ENCODE measurements around the gene BLVRB. TPM values are rescaled to one million over a fixed set of nuclear protein-coding genes. Genes with fewer than 3 reads are reported as not detected.

The BLVRB gene
- total RNA-seq, 1 experiment from 2014 or later = 35.1 TPM

DNA sequence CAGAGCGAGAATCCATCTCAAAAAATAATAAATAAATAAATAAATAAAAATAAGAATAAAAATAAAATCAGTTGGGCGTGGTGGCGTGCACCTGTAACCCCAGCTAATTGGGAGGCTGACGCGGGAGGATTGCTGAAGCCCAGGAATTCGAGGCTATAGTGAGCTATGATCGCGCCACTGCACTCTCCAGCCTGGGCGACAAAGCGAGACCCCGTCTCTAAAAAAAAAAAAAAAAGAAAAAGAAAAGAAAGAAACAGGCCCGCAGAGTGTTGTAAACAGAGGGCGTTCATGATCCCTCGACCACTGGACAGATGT lies 45.1 kb downstream of the BLVRB start:
- TF ChIP-seq IRF2 (CRISPR knock-in tag; IDR thresholded peaks at IDR 0.05; ENCODE audit: borderline replicate concordance, low read depth) = no peak
- TF ChIP-seq, protein P1, sequence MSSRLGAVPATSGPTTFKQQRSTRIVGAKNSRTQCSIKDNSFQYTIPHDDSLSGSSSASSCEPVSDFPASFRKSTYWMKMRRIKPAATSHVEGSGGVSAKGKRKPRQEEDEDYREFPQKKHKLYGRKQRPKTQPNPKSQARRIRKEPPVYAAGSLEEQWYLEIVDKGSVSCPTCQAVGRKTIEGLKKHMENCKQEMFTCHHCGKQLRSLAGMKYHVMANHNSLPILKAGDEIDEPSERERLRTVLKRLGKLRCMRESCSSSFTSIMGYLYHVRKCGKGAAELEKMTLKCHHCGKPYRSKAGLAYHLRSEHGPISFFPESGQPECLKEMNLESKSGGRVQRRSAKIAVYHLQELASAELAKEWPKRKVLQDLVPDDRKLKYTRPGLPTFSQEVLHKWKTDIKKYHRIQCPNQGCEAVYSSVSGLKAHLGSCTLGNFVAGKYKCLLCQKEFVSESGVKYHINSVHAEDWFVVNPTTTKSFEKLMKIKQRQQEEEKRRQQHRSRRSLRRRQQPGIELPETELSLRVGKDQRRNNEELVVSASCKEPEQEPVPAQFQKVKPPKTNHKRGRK (CRISPR knock-in tag; IDR thresholded peaks at IDR 0.05; ENCODE audit: borderline replicate concordance) = no peak
- no peak for TF ChIP-seq ATF1 (CRISPR knock-in tag; IDR thresholded peaks at IDR 0.05)
- no peak for TF ChIP-seq GRHL2 (CRISPR knock-in tag; IDR thresholded peaks at IDR 0.05; ENCODE audit: insufficient replicate concordance, severe bottlenecking)
- TF ChIP-seq, protein P2, sequence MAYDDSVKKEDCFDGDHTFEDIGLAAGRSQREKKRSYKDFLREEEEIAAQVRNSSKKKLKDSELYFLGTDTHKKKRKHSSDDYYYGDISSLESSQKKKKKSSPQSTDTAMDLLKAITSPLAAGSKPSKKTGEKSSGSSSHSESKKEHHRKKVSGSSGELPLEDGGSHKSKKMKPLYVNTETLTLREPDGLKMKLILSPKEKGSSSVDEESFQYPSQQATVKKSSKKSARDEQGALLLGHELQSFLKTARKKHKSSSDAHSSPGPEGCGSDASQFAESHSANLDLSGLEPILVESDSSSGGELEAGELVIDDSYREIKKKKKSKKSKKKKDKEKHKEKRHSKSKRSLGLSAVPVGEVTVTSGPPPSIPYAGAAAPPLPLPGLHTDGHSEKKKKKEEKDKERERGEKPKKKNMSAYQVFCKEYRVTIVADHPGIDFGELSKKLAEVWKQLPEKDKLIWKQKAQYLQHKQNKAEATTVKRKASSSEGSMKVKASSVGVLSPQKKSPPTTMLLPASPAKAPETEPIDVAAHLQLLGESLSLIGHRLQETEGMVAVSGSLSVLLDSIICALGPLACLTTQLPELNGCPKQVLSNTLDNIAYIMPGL (CRISPR knock-in tag; IDR thresholded peaks at IDR 0.05) = no peak
- no peak for TF ChIP-seq CREB1 (CRISPR knock-in tag; IDR thresholded peaks at IDR 0.05)
- no peak for TF ChIP-seq ZNF138 (CRISPR knock-in tag; conservative IDR thresholded peaks at IDR 0.05)
- TF ChIP-seq, protein P3, sequence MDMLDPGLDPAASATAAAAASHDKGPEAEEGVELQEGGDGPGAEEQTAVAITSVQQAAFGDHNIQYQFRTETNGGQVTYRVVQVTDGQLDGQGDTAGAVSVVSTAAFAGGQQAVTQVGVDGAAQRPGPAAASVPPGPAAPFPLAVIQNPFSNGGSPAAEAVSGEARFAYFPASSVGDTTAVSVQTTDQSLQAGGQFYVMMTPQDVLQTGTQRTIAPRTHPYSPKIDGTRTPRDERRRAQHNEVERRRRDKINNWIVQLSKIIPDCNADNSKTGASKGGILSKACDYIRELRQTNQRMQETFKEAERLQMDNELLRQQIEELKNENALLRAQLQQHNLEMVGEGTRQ (CRISPR knock-in tag; IDR thresholded peaks at IDR 0.05) = no peak
- TF ChIP-seq, protein P4, sequence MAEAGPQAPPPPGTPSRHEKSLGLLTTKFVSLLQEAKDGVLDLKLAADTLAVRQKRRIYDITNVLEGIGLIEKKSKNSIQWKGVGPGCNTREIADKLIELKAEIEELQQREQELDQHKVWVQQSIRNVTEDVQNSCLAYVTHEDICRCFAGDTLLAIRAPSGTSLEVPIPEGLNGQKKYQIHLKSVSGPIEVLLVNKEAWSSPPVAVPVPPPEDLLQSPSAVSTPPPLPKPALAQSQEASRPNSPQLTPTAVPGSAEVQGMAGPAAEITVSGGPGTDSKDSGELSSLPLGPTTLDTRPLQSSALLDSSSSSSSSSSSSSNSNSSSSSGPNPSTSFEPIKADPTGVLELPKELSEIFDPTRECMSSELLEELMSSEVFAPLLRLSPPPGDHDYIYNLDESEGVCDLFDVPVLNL (CRISPR knock-in tag; IDR thresholded peaks at IDR 0.05; ENCODE audit: borderline replicate concordance, low read depth) = no peak
- TF ChIP-seq KAT7 (CRISPR knock-in tag; IDR thresholded peaks at IDR 0.05; ENCODE audit: borderline replicate concordance) = no peak
- TF ChIP-seq ZNF423 (CRISPR knock-in tag; IDR thresholded peaks at IDR 0.05) = no peak
- TF ChIP-seq, protein P5, sequence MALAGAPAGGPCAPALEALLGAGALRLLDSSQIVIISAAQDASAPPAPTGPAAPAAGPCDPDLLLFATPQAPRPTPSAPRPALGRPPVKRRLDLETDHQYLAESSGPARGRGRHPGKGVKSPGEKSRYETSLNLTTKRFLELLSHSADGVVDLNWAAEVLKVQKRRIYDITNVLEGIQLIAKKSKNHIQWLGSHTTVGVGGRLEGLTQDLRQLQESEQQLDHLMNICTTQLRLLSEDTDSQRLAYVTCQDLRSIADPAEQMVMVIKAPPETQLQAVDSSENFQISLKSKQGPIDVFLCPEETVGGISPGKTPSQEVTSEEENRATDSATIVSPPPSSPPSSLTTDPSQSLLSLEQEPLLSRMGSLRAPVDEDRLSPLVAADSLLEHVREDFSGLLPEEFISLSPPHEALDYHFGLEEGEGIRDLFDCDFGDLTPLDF (CRISPR knock-in tag; IDR thresholded peaks at IDR 0.05) = no peak
- no peak for TF ChIP-seq TCF7 (CRISPR knock-in tag; IDR thresholded peaks at IDR 0.05; ENCODE audit: low read depth)
- DNase-seq (ENCODE audit: low spot score) = no peak
- Mint-ChIP-seq H3K27ac (peak overlapping the region; percentile 70; the same call in 1 of the 2 replicates), H3K27me3 (ENCODE audit: low read depth) (no peaks in the 10 kb centered on the region; the same call in 1 of the 2 replicates), H3K36me3 (no peaks in the 10 kb centered on the region; the same call in 1 of the 2 replicates), H3K4me3 (peak overlapping the region; percentile 69), H3K4me1 (peaks cover 25% of the 10 kb centered on the region), H3K9me3 (no peaks in the 10 kb centered on the region)
- ATAC-seq = no peak
- CTCF ChIA-PET = interaction anchor here (0.6 to 2.8 kb wide), 55 partner anchors 8 to 1193 kb away, joined by 3 to 55 read pairs (median 5); partner anchors contain the start of genes BLVRB, C19orf47, PLD3 and PRX
- POLR2A ChIA-PET = interaction anchor here (0.6 to 1.8 kb wide), 14 partner anchors 13 to 279 kb away, joined by 3 to 17 read pairs (median 4); partner anchors contain the start of genes C19orf47 and PLD3

- no peak overlapping the region for H3K27ac Mint-ChIP-seq
- H3K9me3 Mint-ChIP-seq = no peaks in the 10 kb centered on the region
- CTCF ChIA-PET = interaction anchor here (0.6 to 2.8 kb wide), 38 partner anchors 7 to 1074 kb away, joined by 3 to 55 read pairs (median 5); partner anchors contain the start of genes BLVRB, PRX and SERTAD3
- no peak for ATAC-seq
- POLR2A ChIA-PET = interaction anchor here (0.7 to 1.8 kb wide), 5 partner anchors 14 to 280 kb away, joined by 3 to 13 read pairs (median 3); no protein-coding TSS in a partner anchor
- H3K27me3 Mint-ChIP-seq (ENCODE audit: low read depth) = no peaks in the 10 kb centered on the region; the same call in 1 of the 2 replicates
- H3K4me3 Mint-ChIP-seq = peak overlapping the region; percentile 34; the same call in 1 of the 2 replicates
- peaks cover 27% of the 10 kb centered on the region for H3K4me1 Mint-ChIP-seq
- TF ChIP-seq ZSCAN18 (CRISPR knock-in tag; IDR thresholded peaks at IDR 0.05) (no peak), NFE2L1 (CRISPR knock-in tag; IDR thresholded peaks at IDR 0.05) (no peak), ZNF121 (CRISPR knock-in tag; IDR thresholded peaks at IDR 0.05) (peak; percentile 88)
- TF ChIP-seq, protein P6, sequence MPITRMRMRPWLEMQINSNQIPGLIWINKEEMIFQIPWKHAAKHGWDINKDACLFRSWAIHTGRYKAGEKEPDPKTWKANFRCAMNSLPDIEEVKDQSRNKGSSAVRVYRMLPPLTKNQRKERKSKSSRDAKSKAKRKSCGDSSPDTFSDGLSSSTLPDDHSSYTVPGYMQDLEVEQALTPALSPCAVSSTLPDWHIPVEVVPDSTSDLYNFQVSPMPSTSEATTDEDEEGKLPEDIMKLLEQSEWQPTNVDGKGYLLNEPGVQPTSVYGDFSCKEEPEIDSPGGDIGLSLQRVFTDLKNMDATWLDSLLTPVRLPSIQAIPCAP (CRISPR knock-in tag; IDR thresholded peaks at IDR 0.05) = no peak
- H3K36me3 Mint-ChIP-seq = no peaks in the 10 kb centered on the region; the same call in 1 of the 2 replicates
- DNase-seq (ENCODE audit: low spot score) = no peak
Measured at GRCh38 chr19:40419780-40420179, 45.8 kb downstream of the BLVRB start.
